SK-N-SH (cell line): ENCODE measurements around the gene TMEM123. TPM values are rescaled to one million over a fixed set of nuclear protein-coding genes. Genes with fewer than 3 reads are reported as not detected.
A peak's percentile ranks its signal among the peaks of the same experiment; 100 is the strongest.

ENCODE experiments used
- CTCF ChIA-PET: fragments of 300-600, 350-600 bp; formaldehyde crosslinking; extraction: SDS; loops from one replicate; lab custom pipeline; 2021; lab: Yijun Ruan, JAX
- POLR2A ChIA-PET: fragments of 350-600 bp; sonication (Branson Sonifier 250); formaldehyde crosslinking; extraction: SDS; loops from one replicate; lab custom pipeline; 2020; ENCODE audit warnings: antibody characterized with exemption, inconsistent platforms; lab: Yijun Ruan, JAX
- DNase-seq: peaks from one replicate; pipeline ENCODE4 v3.0.0; 2012
- H2AFZ ChIP-seq: fragments of 200-600 bp; sonication (generic); 2 replicates; pipeline ENCODE4 v1.8.1; 2016; ENCODE audit warnings: antibody characterized with exemption, mild to moderate bottlenecking, low read depth
- H3F3A ChIP-seq: fragments of 200-600 bp; sonication (generic); replicated peaks from 2 replicates; pipeline ENCODE3; 2016; ENCODE audit warnings: antibody characterized with exemption, mild to moderate bottlenecking; ENCODE audit not compliant: insufficient read depth
- H3K27ac ChIP-seq, 2 experiments: fragments of 200-500 bp in 1 of 2; fragments of 200-600 bp in 1 of 2; sonication (Bioruptor generic) in 1 of 2; sonication (generic), shearing (Covaris generic) in 1 of 2; 2 replicates each; pipeline versions ENCODE4 v1.5.1 to v1.6.1; 2014 to 2016; ENCODE audit warnings: low read depth in 2 of 2, inconsistent platforms in 1 of 2, low read length in 1 of 2, mild to moderate bottlenecking in 1 of 2, mixed read lengths in 1 of 2
- H3K27me3 ChIP-seq: fragments of 200-600 bp; sonication (generic), shearing (Covaris generic); 2 replicates; pipeline ENCODE4 v1.6.1; 2016; ENCODE audit warnings: mixed run types; ENCODE audit not compliant: insufficient read depth
- H3K36me3 ChIP-seq, 2 experiments: fragments of 200-500 bp in 1 of 2; fragments of 200-600 bp in 1 of 2; sonication (Bioruptor generic) in 1 of 2; sonication (generic) in 1 of 2; replicated peaks in 1 of 2; 2 replicates each; pipeline versions ENCODE3 to v1.5.1; 2014 to 2016; ENCODE audit warnings: low read length in 1 of 2, mild to moderate bottlenecking in 1 of 2; ENCODE audit not compliant: insufficient read depth in 2 of 2, control insufficient read depth in 1 of 2
- H3K4me1 ChIP-seq, 2 experiments: fragments of 200-500 bp in 1 of 2; fragments of 200-600 bp in 1 of 2; sonication (Bioruptor generic) in 1 of 2; sonication (generic), shearing (Covaris generic) in 1 of 2; 2 replicates each; pipeline versions ENCODE4 v1.5.1 to v1.6.1; 2014 to 2016; ENCODE audit warnings: low read depth in 1 of 2, low read length in 1 of 2, mixed run types in 1 of 2; ENCODE audit not compliant: insufficient read depth in 2 of 2, control insufficient read depth in 1 of 2
- H3K4me2 ChIP-seq: fragments of 200-600 bp; sonication (generic), shearing (Covaris generic); 2 replicates; pipeline ENCODE4 v1.6.1; 2017; ENCODE audit warnings: mixed run types
- H3K4me3 ChIP-seq, 2 experiments: fragments of 200-500 bp in 1 of 2; fragments of 200-600 bp in 1 of 2; sonication (Bioruptor generic) in 1 of 2; sonication (generic), shearing (Covaris generic) in 1 of 2; 2 replicates each; pipeline versions ENCODE4 v1.5.1 to v1.8.1; 2014 to 2016; ENCODE audit warnings: low read depth in 2 of 2, inconsistent platforms in 1 of 2, low read length in 1 of 2, mild to moderate bottlenecking in 1 of 2, mixed read lengths in 1 of 2, moderate library complexity in 1 of 2
- H3K79me2 ChIP-seq: fragments of 200-600 bp; sonication (generic); 2 replicates; pipeline ENCODE4 v1.8.1; 2017; ENCODE audit warnings: mild to moderate bottlenecking; ENCODE audit not compliant: insufficient read depth
- H3K9ac ChIP-seq: fragments of 200-600 bp; sonication (generic); 2 replicates; pipeline ENCODE4 v1.6.1; 2017; ENCODE audit warnings: mixed run types
- H3K9me2 ChIP-seq: fragments of 200-600 bp; sonication (generic); 2 replicates; pipeline ENCODE4 v1.6.1; 2017; ENCODE audit warnings: mixed run types
- H3K9me3 ChIP-seq: fragments of 200-600 bp; sonication (generic); 2 replicates; pipeline ENCODE4 v1.6.1; 2017; ENCODE audit warnings: mixed run types, mild to moderate bottlenecking, moderate library complexity
- H4K20me1 ChIP-seq: fragments of 200-600 bp; sonication (generic); 2 replicates; pipeline ENCODE4 v1.6.1; 2017; ENCODE audit warnings: mild to moderate bottlenecking, mixed run types; ENCODE audit not compliant: insufficient read depth
- CHD2 ChIP-seq: fragments of 150-350 bp; IDR thresholded peaks from 2 replicates; pipeline ENCODE4 v1.6.1; 2018; ENCODE audit warnings: low read length; ENCODE audit not compliant: partially characterized antibody
- ELF1 ChIP-seq: IDR thresholded peaks from 2 replicates; pipeline ENCODE4 v1.4.0; 2012
- GABPA ChIP-seq: IDR thresholded peaks from 2 replicates; pipeline ENCODE4 v1.4.0; 2012; ENCODE audit warnings: low read depth, mild to moderate bottlenecking
- JUND ChIP-seq: IDR thresholded peaks from 2 replicates; pipeline ENCODE4 v1.4.0; 2012
- MXI1 ChIP-seq: IDR thresholded peaks from 2 replicates; pipeline ENCODE4 v1.6.1; 2012; ENCODE audit warnings: mild to moderate bottlenecking, low read depth, low read length, improper control_type of control experiment
- NRF1 ChIP-seq: IDR thresholded peaks from 2 replicates; pipeline ENCODE4 v1.6.1; 2012; ENCODE audit warnings: low read depth, mild to moderate bottlenecking, low read length
- POLR2AphosphoS5 ChIP-seq: IDR thresholded peaks from 2 replicates; pipeline ENCODE4 v1.6.1; 2012; ENCODE audit warnings: low read depth, low read length
- RCOR1 ChIP-seq: fragments of 150-350 bp; IDR thresholded peaks from 2 replicates; pipeline ENCODE4 v1.6.1; 2017; ENCODE audit warnings: antibody characterized with exemption, low read length
- RFX5 ChIP-seq: IDR thresholded peaks from 2 replicates; pipeline ENCODE4 v1.6.1; 2012; ENCODE audit warnings: mild to moderate bottlenecking, improper control_type of control experiment, low read length
- SIN3A ChIP-seq: IDR thresholded peaks from 2 replicates; pipeline ENCODE4 v1.6.1; 2012; ENCODE audit warnings: low read depth, mild to moderate bottlenecking, low read length, moderate library complexity, borderline replicate concordance
- TEAD4 ChIP-seq: IDR thresholded peaks from 2 replicates; pipeline ENCODE4 v1.4.0; 2012; ENCODE audit warnings: mild to moderate bottlenecking, borderline replicate concordance; ENCODE audit not compliant: insufficient read depth
- WGBS: methylation state at CpG from one replicate; pipeline ENCODE4 v1.1.6; 2017; ENCODE audit warnings: low lambda C conversion rate; 5-methylcytosine and 5-hydroxymethylcytosine counted together
- polyA plus RNA-seq, 3 experiments: library from polyadenylated mRNA; depleted of rRNA; stranded (reverse); fragments of >200 nt; gene quantifications; 2 replicates each; pipeline ENCODE4 v1.2.3, GENCODE V29; 2012
- TF ChIP-seq, protein P1 (sequence below): IDR thresholded peaks from 2 replicates; pipeline ENCODE4 v1.6.1; 2012; ENCODE audit warnings: mild to moderate bottlenecking, low read depth, low read length, moderate library complexity
- TF ChIP-seq, protein P2 (sequence below): IDR thresholded peaks from 2 replicates; pipeline ENCODE4 v1.4.0; 2012; ENCODE audit warnings: low read depth
- TF ChIP-seq, protein P3 (sequence below): fragments of 150-350 bp; IDR thresholded peaks from 2 replicates; pipeline ENCODE4 v1.6.1; 2017; ENCODE audit warnings: antibody characterized with exemption, low read length, low read depth, borderline replicate concordance
- TF ChIP-seq, protein P4 (sequence below): IDR thresholded peaks from 2 replicates; pipeline ENCODE4 v1.4.0; 2012; ENCODE audit warnings: low read depth, borderline replicate concordance
- TF ChIP-seq, protein P5 (sequence below): fragments of 200-600 bp; sonication (generic); IDR thresholded peaks from 2 replicates; pipeline ENCODE4 v1.6.1; 2017; ENCODE audit warnings: antibody characterized with exemption, mild to moderate bottlenecking, moderate library complexity

The TMEM123 gene
- polyA plus RNA-seq, 1 of the 3 experiments (the other 2 are of a cell fraction), result 86.1 TPM

DNA sequence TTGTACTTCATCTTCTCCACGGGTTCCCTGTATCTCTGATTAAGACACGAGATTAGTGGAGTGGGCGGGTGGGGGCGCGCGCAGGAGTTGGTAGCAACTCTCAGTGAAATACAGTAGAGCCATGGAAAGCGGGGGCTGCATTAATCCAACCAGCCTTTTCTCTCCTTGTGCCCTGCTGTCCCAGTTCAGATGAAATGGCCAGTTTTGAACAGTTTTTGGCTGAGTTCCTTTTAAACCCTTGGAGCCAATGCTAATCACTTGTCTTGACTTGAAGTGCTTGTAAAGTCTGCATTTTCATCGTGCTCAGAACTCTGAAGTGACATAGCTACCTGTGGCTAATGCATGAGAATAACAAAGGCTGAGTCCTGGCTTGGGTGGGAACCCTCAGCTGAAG lies 734 bp upstream of the TMEM123 start:
- H3K4me1 ChIP-seq, result peaks cover 7 to 18% of the 10 kb centered on the region in 2 experiments; a peak in 3 of 4 replicates
- CTCF ChIA-PET, result interaction anchor here (1.1 to 2.0 kb wide), 5 partner anchors 43 to 142 kb away, joined by 3 to 8 read pairs (median 6); no protein-coding TSS in a partner anchor
- peak; percentile 18 for DNase-seq
- H3K9ac ChIP-seq, result peak overlapping the region; percentile 85
- H3K27ac ChIP-seq, result peak overlapping the region; percentile 72 to 90
- peaks cover 5% of the 10 kb centered on the region for H3F3A ChIP-seq
- H3K9me3 ChIP-seq, result no peaks in the 10 kb centered on the region
- peak overlapping the region; percentile 90 for H3K4me2 ChIP-seq
- WGBS, result 14% methylated on average over 8 of the region's 8 CpGs
- H3K4me3 ChIP-seq, result peak overlapping the region; percentile 81 to 97
- peaks cover 0 to under 1% of the 10 kb centered on the region in 2 experiments for H3K36me3 ChIP-seq
- no peaks in the 10 kb centered on the region for H3K27me3 ChIP-seq
- POLR2A ChIA-PET, result no interaction called here
- H4K20me1 ChIP-seq, result no peaks in the 10 kb centered on the region
- no peaks in the 10 kb centered on the region for H3K9me2 ChIP-seq
- H3K79me2 ChIP-seq, result peaks cover 42% of the 10 kb centered on the region
- no peak for TF ChIP-seq JUND
- no peak for TF ChIP-seq RFX5
- TF ChIP-seq MXI1, result no peak; the same call in 1 of the 2 replicates
- TF ChIP-seq, protein P1, sequence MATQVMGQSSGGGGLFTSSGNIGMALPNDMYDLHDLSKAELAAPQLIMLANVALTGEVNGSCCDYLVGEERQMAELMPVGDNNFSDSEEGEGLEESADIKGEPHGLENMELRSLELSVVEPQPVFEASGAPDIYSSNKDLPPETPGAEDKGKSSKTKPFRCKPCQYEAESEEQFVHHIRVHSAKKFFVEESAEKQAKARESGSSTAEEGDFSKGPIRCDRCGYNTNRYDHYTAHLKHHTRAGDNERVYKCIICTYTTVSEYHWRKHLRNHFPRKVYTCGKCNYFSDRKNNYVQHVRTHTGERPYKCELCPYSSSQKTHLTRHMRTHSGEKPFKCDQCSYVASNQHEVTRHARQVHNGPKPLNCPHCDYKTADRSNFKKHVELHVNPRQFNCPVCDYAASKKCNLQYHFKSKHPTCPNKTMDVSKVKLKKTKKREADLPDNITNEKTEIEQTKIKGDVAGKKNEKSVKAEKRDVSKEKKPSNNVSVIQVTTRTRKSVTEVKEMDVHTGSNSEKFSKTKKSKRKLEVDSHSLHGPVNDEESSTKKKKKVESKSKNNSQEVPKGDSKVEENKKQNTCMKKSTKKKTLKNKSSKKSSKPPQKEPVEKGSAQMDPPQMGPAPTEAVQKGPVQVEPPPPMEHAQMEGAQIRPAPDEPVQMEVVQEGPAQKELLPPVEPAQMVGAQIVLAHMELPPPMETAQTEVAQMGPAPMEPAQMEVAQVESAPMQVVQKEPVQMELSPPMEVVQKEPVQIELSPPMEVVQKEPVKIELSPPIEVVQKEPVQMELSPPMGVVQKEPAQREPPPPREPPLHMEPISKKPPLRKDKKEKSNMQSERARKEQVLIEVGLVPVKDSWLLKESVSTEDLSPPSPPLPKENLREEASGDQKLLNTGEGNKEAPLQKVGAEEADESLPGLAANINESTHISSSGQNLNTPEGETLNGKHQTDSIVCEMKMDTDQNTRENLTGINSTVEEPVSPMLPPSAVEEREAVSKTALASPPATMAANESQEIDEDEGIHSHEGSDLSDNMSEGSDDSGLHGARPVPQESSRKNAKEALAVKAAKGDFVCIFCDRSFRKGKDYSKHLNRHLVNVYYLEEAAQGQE, result no peak
- peak overlapping the region; percentile 87 for H2AFZ ChIP-seq

DNA sequence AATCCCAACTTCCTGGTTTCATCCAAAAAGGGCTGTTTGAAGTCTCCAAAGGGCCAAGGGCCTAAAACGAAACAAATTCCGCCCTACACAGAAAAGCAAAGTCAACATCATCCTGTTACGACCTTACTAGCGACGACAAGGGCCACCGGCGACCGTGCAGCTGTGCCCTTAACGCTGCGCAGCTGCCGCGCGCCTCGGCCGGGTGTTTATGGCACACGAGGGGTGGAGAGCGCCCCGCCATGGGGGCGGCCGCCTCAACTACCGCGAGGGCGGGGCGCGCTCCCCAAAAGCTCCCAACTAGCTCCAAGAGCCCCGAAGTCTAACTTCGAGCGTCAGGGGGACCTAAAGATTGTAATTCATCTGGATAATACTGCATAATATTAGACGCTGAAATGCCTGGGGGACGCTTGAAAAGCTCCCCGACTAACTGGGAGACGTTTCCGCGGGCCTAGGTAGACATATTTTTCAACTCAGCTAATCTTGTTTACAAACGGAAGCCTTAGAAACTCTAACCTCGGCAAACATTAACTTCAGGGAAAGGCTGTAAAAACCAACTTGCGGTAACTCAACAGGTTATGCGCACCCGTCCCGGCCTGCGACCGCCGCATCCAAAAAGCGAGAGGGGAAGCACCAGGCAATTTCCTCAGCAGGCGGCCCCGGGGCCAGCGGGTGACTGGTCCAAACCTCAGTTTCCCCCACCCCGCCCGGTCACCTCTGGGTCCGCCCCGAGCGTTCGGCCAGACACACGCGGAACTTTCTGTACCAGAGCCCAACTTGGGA lies 694 bp downstream of the TMEM123 start:
- peak; percentile 80 for DNase-seq
- Histone ChIP-seq H3K4me2 (peak overlapping the region; percentile 90), H3K27me3 (no peaks in the 10 kb centered on the region), H3K9me3 (no peaks in the 10 kb centered on the region), H2AFZ (peak overlapping the region; percentile 87), H4K20me1 (no peaks in the 10 kb centered on the region), H3K36me3 (peaks cover 6 to 14% of the 10 kb centered on the region in 2 experiments), H3F3A (peaks cover 13% of the 10 kb centered on the region), H3K4me1 (peaks cover 7 to 17% of the 10 kb centered on the region in 2 experiments; a peak in 3 of 4 replicates), H3K79me2 (peaks cover 56% of the 10 kb centered on the region), H3K4me3 (peak overlapping the region; percentile 81 to 97), H3K9ac (peak overlapping the region; percentile 85), H3K9me2 (no peaks in the 10 kb centered on the region), H3K27ac (peak overlapping the region; percentile 72 to 90)
- ChIA-PET CTCF (interaction anchor here (0.7 to 1.5 kb wide), 3 partner anchors 61 to 141 kb away, joined by 3 to 4 read pairs (median 3); no protein-coding TSS in a partner anchor), POLR2A (interaction anchor here (0.9 kb wide), 1 partner anchor 29 kb away, joined by 4 read pairs; no protein-coding TSS in a partner anchor)
- TF ChIP-seq RCOR1 (no peak), SIN3A (0 out of 2 replicates have a peak, but pooled peaks have one; percentile 30), ELF1 (no peak), JUND (no peak), NRF1 (0 out of 2 replicates have a peak, but pooled peaks have one; percentile 36), GABPA (no peak), POLR2AphosphoS5 (peak; percentile 21; the same call in 1 of the 2 replicates), CHD2 (peak; percentile 0), TEAD4 (no peak)
- TF ChIP-seq, protein P2, sequence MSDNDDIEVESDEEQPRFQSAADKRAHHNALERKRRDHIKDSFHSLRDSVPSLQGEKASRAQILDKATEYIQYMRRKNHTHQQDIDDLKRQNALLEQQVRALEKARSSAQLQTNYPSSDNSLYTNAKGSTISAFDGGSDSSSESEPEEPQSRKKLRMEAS, result peak; percentile 39; the same call in 1 of the 2 replicates
- TF ChIP-seq, protein P3, sequence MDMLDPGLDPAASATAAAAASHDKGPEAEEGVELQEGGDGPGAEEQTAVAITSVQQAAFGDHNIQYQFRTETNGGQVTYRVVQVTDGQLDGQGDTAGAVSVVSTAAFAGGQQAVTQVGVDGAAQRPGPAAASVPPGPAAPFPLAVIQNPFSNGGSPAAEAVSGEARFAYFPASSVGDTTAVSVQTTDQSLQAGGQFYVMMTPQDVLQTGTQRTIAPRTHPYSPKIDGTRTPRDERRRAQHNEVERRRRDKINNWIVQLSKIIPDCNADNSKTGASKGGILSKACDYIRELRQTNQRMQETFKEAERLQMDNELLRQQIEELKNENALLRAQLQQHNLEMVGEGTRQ, result no peak
- TF ChIP-seq, protein P4, sequence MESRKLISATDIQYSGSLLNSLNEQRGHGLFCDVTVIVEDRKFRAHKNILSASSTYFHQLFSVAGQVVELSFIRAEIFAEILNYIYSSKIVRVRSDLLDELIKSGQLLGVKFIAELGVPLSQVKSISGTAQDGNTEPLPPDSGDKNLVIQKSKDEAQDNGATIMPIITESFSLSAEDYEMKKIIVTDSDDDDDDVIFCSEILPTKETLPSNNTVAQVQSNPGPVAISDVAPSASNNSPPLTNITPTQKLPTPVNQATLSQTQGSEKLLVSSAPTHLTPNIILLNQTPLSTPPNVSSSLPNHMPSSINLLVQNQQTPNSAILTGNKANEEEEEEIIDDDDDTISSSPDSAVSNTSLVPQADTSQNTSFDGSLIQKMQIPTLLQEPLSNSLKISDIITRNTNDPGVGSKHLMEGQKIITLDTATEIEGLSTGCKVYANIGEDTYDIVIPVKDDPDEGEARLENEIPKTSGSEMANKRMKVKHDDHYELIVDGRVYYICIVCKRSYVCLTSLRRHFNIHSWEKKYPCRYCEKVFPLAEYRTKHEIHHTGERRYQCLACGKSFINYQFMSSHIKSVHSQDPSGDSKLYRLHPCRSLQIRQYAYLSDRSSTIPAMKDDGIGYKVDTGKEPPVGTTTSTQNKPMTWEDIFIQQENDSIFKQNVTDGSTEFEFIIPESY, result no peak
- TF ChIP-seq, protein P5, sequence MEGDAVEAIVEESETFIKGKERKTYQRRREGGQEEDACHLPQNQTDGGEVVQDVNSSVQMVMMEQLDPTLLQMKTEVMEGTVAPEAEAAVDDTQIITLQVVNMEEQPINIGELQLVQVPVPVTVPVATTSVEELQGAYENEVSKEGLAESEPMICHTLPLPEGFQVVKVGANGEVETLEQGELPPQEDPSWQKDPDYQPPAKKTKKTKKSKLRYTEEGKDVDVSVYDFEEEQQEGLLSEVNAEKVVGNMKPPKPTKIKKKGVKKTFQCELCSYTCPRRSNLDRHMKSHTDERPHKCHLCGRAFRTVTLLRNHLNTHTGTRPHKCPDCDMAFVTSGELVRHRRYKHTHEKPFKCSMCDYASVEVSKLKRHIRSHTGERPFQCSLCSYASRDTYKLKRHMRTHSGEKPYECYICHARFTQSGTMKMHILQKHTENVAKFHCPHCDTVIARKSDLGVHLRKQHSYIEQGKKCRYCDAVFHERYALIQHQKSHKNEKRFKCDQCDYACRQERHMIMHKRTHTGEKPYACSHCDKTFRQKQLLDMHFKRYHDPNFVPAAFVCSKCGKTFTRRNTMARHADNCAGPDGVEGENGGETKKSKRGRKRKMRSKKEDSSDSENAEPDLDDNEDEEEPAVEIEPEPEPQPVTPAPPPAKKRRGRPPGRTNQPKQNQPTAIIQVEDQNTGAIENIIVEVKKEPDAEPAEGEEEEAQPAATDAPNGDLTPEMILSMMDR, result peak; percentile 33
- 3% methylated on average over 28 of the region's 55 CpGs for WGBS
